Superior temporal gyrus (tissue), 1 donor: Measurements from ENCODE around the gene HAGH.

Source experiments
- DNase-seq: peaks from one replicate; pipeline ENCODE4 v3.0.0-alpha.2; 2016; ENCODE audit errors: extremely low spot score

HAGH gene

GRCh38 chr16:1786242-1787055 is 40.2 kb downstream of the HAGH start:
- DNase-seq = no peak

DNA sequence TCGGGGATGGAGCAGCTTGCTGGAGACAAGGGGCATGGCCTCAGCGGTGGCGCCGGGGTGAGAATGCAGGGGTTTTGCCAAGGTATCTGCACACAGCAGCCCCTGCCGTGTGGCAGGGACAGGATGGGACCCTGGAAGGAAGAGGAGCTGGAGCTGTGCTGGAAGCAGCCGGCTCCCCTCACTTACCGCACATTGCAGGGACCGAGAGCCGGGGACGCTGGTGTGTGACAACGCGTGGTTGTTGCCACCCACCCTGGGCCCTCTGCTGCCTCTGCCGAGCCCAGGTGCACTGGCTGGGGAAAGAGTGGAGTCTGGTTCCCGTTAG is 40.8 kb downstream of the HAGH start:
- DNase-seq = no peak

GRCh38 chr16:1784977-1785845 is 41.4 kb downstream of the HAGH start:
- no peak for DNase-seq

- DNase-seq = peak; percentile 100
These were observed 44.0 kb downstream of the HAGH start, which contains the start of the genes NUBP2 and SPSB3 for GRCh38 chr16:1782408-1783264. Gene NUBP2, plus strand, starts transcription at chr16:1782960. Its CDS starts 61 bp downstream, at chr16:1783021. Gene SPSB3, minus strand, starts transcription at chr16:1782571. Its CDS starts 1,088 bp downstream, at chr16:1781483.

GRCh38 chr16:1781758-1782407 is 44.7 kb downstream of the HAGH start:
- no peak for DNase-seq

- no peak for DNase-seq
These were observed 45.4 kb downstream of the HAGH start for GRCh38 chr16:1781254-1781653.

GRCh38 chr16:1780677-1781072 is 46.0 kb downstream of the HAGH start:
- no peak for DNase-seq

GRCh38 chr16:1779741-1780676 is 46.6 kb downstream of the HAGH start:
- DNase-seq = no peak

DNA sequence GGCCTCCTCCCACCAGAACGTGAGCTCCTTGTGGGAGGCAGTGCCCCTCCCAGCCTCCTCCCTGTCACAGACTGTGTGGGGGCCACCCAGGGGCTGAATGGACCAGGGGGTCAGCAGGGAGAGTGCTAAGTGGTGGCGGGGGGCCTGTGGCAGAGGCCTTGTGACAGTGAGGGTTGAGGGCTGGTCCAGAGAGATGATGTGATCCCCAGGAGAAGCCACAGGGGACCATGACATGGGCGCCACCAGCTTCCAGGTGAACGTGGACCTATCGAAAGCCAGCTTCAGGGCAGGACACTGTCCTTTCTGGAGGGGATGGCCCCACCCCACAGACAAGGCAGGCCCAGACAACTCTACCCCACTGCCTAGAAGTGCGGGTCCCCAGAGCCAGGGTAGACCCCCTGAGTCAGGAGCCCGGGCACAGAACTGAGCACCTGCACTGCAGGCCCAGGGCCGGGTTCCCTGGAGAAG is 47.4 kb downstream of the HAGH start:
- no peak for DNase-seq

DNA sequence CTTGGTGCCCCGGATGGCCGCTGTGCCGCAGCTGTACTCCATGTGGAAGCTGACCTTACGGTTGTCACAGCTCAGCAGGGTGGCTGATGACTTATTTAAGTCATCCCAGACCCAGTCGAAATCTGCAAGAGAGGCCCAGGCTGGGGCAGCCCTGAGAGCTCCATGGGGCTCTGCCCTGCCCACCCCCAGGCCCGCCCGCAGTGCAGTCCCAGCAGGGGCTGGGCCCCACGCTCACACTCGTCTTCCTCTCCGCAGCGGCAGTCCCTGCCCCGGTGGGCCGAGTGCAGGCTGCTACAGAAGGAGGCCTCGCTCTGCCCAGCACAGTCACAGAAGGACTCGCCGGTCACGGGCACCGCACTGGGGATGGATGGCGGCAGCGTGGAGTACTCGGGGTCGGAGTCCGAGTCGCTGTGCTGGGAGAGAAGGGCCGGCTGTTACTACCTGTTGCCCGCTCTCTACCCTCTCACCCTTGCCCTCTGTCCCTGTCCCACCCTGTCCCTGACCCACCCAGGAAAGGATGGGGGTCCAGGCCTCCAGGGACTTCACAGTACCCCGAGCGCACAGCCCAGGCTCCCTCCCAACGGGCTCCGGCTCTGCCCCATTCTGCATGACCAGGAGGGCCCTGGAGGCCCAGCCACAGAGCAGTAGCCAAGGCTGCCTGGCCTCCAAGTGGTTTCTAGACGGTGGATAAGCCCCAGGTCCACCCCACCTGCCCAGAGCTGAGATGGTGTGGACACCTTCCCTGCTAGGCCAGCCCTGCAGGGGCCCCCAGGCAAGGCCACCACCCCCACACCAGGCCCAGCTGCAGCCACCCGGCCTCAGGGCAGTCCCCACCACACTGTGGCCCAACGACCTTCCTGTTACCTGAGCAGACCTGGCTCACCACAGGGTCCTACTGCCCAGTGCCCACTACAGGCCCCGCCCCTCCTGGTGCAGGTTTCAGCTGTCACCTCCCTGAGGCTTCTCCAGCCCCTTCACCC is 48.1 kb downstream of the HAGH start:
- DNase-seq = no peak

DNA sequence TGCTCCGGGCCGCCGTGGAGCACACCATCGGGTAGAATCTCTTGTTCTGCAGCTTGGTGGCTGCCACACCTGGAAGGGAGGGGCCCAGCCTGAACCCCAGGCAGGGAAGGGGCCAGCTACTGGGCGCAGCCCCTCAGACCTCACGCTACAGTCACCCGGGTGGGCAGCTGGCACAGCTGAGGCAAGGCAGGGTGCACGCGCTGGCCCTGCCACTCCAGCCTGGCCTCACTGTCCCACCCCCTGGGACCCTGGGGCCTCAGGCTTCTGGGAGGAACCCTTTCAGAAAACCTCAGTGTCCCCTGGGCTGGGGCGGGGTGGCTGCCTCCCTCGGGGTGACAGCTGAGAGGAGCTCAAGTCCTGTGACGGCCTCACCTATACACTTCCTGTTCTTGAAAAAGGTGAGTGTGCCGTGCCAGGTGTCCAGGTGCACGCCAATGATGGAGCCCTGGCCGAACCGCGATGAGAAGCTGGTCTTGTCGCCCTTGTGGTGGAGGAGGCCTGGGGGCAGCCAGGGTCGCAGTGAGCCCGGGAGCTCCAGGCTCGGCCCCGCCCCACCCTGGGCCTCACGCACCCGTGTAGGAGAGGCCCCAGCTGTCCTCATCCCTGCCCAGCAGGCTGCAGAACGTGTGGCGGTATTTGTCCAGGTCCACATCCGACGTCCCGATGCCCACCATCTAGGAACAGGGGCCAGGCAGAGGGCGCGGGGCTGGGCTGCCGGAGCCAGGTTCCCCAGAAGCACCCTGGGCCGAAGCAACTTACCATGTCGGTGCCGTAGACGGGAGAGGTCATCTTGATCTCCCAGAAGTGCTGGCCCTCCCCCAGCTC is 49.0 kb downstream of the HAGH start:
- no peak for DNase-seq

DNA sequence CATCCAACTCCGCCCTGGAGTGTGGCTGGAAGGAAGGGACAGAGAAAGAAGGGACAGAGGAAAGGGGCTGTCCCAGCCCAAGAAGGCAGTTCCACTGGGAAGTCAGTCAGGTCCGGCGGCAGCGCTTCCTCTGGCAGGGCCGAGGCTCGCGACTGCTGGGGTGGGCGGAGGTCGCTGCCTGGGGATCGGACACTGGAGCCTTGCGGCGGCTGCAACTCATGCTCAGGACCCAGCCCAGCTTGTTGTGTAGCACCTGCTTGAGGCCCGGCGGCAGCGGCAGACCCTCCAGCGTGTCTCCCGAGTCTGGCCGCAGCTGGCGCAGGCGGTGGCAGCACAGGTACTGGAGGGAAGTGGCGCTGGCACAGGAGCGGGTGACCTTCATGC is 49.6 kb downstream of the HAGH start:
- no peak for DNase-seq

DNA sequence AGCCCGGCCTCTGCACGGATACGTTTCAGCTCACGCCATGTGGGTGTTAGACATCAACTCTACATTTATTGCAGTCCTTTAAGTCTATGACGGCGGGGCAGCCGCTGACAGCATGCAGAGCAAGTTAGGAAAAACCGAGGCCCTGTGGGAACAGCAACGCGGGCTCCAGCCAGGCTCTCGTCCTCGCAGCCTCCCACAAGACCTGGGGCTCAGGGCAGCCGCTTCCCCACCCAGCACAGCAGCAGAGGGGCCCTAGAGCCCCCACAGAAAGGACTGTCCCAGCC is 50.0 kb downstream of the HAGH start:
- DNase-seq = no peak

DNA sequence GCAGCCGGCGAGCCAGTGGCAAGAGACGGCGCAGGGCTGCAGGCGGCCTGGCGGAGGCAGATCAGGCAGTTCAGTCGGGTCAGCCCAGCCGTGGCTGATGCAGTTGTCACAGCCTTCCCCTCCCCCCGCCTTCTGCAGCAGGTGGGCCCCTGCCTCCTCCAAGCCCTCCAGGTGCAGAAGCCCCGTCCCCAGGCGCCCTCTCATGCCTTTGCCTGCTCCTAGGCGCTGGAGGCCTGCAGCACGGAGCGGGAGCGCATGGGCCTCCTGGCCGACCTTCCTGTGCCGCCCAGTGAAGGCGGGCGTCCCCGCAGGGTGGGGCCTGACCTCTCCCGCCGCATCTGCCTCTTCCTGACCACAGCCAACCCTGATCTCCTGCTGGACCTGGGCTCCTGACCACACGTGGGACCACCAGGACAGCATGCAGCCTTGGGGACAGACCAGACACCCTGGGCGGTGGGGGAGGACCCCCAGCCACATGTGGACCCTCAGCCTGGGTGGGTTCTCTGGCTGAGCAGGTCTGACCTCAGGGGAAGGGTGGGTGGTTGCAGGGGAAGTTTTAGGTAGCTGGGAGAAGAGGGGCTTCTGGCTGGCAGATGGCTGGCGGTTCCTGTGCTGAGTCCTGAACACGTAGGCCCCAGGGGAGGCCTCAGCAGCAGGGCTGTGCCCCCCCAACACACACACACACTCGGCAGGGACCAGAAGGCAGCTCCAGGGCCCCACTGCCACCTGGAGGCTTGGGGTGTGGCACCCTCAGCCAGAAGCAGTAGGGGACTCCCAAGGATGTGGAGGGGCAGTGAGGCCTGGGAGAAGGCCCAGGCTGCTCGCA is 50.6 kb downstream of the HAGH start:
- DNase-seq = no peak

DNA sequence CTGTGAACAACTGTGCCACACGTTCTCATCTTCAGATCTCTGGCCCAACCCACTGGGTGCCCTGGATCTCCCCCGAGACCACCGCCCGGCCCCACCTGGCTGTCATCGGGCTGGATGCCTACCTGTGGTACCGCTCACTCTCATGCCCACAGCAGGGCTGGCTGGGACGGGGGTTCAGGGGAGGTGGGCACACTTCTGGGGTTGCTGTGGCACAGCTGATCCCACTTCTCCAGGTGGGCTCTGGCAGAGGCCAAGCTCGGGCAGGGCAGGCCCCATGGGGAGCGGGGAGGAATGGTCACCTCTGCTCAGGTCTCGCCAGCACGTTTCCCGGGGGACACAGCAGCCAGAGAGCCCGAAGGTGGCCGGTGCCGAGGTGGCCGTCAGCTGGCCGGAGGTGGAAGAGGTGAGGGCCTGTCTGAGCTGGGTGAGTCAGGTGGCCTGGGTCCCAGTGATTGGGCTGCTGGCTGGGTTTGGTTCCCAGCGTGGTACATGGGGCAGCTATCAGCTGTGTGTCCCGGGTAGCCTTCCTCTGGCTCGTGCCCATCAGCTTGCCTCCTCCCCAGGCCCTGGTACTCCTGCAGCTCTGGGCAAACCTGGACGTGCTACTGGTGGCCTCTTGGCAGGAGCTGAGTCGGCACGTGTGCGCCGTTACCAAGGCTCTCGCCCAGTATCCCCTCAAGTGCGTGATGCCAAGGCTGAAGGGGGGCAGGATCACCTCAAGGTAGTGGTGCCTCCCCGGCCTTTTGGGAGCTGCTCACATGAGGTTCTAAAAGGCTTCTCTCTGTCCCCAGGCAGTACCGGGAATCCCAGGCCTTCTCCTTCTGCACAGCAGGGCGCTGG is 51.4 kb downstream of the HAGH start:
- DNase-seq = no peak

DNA sequence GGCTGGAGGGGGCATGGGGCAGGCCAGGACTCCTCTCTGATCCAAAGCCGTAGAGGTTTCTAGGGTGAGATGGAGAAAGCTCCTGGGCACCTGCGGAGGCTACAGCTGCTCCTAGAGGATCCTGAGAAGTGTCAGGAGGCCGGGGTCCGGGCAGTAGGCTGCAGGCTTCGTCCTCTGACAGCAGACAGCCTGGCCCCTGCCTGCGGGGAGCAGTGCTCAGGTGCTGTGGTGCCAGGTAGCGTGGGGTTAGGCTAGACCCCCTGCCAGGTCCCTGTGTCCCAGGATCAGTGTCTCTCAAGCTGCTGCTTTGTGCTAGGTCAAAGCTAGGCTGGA is 52.2 kb downstream of the HAGH start:
- DNase-seq = no peak
